HepG2 (cell line): ENCODE results near the gene FSD1. TPM values are rescaled to one million over a fixed set of nuclear protein-coding genes. Genes with fewer than 3 reads are reported as not detected.

Experiments used
- ATAC-seq: fragments of 200-7000 bp; cut with Tn5 transposase; 3 replicates; pipeline ENCODE4 v1.9.1; 2020; ENCODE audit warnings: mild to moderate bottlenecking, moderate library complexity
- BruUV-seq: library from RNA; stranded (reverse); fragments of 400-500 nt; replicated peaks from 2 replicates; lab custom pipeline; 2021; lab: Mats Ljungman, UMichigan
- CTCF ChIA-PET: fragments of 300-600 bp; formaldehyde crosslinking; extraction: SDS; loops from one replicate; lab custom pipeline; 2021; ENCODE audit warnings: low total read pairs, inconsistent platforms, low intra/inter-chr PET ratio; lab: Yijun Ruan, JAX
- POLR2A ChIA-PET: fragments of 350-600 bp; sonication (Branson Sonifier 250); formaldehyde crosslinking; loops from one replicate; lab custom pipeline; 2020; ENCODE audit warnings: antibody characterized with exemption, inconsistent platforms; lab: Yijun Ruan, JAX
- DNase-seq: peaks from one replicate; pipeline ENCODE4 v3.0.0-alpha.2; 2015; ENCODE audit warnings: low spot score
- FAIRE-seq: peaks from 3 replicates; lab custom pipeline; 2011; peaks lifted over from hg19 to GRCh38; lab: Jason Lieb, UNC
- H2AFZ ChIP-seq: one replicate; pipeline ENCODE4 v1.6.1; 2011; ENCODE audit warnings: low read length, inconsistent platforms
- H3K27ac ChIP-seq: fragments of 300-600 bp; 3 replicates; pipeline ENCODE4 v1.8.0; 2011; ENCODE audit warnings: mixed run types, mild to moderate bottlenecking, mixed read lengths, low read length, inconsistent platforms; ENCODE audit not compliant: insufficient read depth; ENCODE audit errors: extremely low read length
- H3K27me3 ChIP-seq, 2 experiments: fragments of 200-600 bp in 1 of 2; 2 replicates in 1 of 2; 3 replicates in 1 of 2; pipeline versions ENCODE4 v1.6.0 to v1.8.0; 2011; ENCODE audit warnings: low read length in 2 of 2, mild to moderate bottlenecking in 2 of 2, moderate library complexity in 2 of 2, inconsistent platforms in 1 of 2; ENCODE audit not compliant: insufficient read depth in 2 of 2, control insufficient read depth in 1 of 2
- H3K36me3 ChIP-seq, 2 experiments: fragments of 200-600 bp in 1 of 2; replicated peaks in 1 of 2; 2 replicates in 1 of 2; 3 replicates in 1 of 2; pipeline versions ENCODE4 v1.5.1 to v1.8.0; 2011; ENCODE audit warnings: low read length in 2 of 2, inconsistent platforms in 1 of 2; ENCODE audit not compliant: insufficient read depth in 2 of 2, control insufficient read depth in 1 of 2
- H3K4me1 ChIP-seq: 2 replicates; pipeline ENCODE4 v1.5.1; 2012; ENCODE audit warnings: low read length, inconsistent platforms; ENCODE audit not compliant: insufficient read depth
- H3K4me2 ChIP-seq: 2 replicates; pipeline ENCODE4 v1.6.0; 2011; ENCODE audit warnings: low read depth, low read length, inconsistent platforms
- H3K4me3 ChIP-seq, 3 experiments: fragments of 200-600 bp in 1 of 3; sonication (generic), shearing (Covaris generic) in 1 of 3; replicated peaks in 1 of 3; 2 replicates each; pipeline ENCODE4 v1.5.1; 2011 to 2016; ENCODE audit warnings: low read length in 3 of 3, inconsistent platforms in 2 of 3, low read depth in 2 of 3, mild to moderate bottlenecking in 2 of 3, control low read depth in 1 of 3, mixed read lengths in 1 of 3; ENCODE audit not compliant: insufficient read depth in 1 of 3
- H3K79me2 ChIP-seq: one replicate; pipeline ENCODE4 v1.6.1; 2011; ENCODE audit warnings: low read length, inconsistent platforms; ENCODE audit not compliant: insufficient read depth
- H3K9ac ChIP-seq: 2 replicates; pipeline ENCODE4 v1.6.0; 2011; ENCODE audit warnings: mild to moderate bottlenecking, low read depth, low read length, inconsistent platforms; ENCODE audit not compliant: insufficient read depth
- H3K9me3 ChIP-seq: 2 replicates; pipeline ENCODE4 v1.5.1; 2012; ENCODE audit warnings: mild to moderate bottlenecking, low read length
- H4K20me1 ChIP-seq: 2 replicates; pipeline ENCODE4 v1.6.0; 2011; ENCODE audit warnings: inconsistent platforms, mild to moderate bottlenecking, low read length, moderate library complexity; ENCODE audit not compliant: insufficient read depth
- AGO2 ChIP-seq: fragments of 200-400 bp; formaldehyde crosslinking; optimal IDR thresholded peaks from 2 replicates; pipeline ENCODE3; 2017; ENCODE audit warnings: mild to moderate bottlenecking, low read depth, low read length, moderate library complexity
- ASH2L ChIP-seq: fragments of 300-600, 200-600 bp; sonication (generic); IDR thresholded peaks from 2 replicates; pipeline ENCODE4 v1.7.0; 2017; ENCODE audit warnings: low read depth, mild to moderate bottlenecking, moderate library complexity, mixed read lengths, low read length; ENCODE audit not compliant: insufficient read length
- FUBP1 ChIP-seq: sonication (generic); formaldehyde crosslinking; IDR thresholded peaks from 2 replicates; pipeline ENCODE4 v1.5.1; 2020; ENCODE audit warnings: missing genetic modification reagents, mild to moderate bottlenecking, borderline replicate concordance
- HNRNPK ChIP-seq: fragments of 200-400 bp; formaldehyde crosslinking; IDR thresholded peaks from 2 replicates; pipeline ENCODE4 v1.6.1; 2018; ENCODE audit warnings: low read length, low read depth, moderate library complexity, mild to moderate bottlenecking; ENCODE audit not compliant: poor library complexity, severe bottlenecking
- IRF1 ChIP-seq: sonication (generic); formaldehyde crosslinking; IDR thresholded peaks from 2 replicates; pipeline ENCODE4 v1.4.0; 2020; ENCODE audit warnings: low read depth, mild to moderate bottlenecking, missing genetic modification reagents
- KLF11 ChIP-seq: IDR thresholded peaks from 2 replicates; pipeline ENCODE4 v1.6.1; 2016; ENCODE audit warnings: missing compliant biosample characterization
- RBFOX2 ChIP-seq: fragments of 200-400 bp; formaldehyde crosslinking; IDR thresholded peaks from 2 replicates; pipeline ENCODE4 v1.6.1; 2017; ENCODE audit warnings: low read depth, mild to moderate bottlenecking, low read length
- TEAD2 ChIP-seq: sonication (generic); formaldehyde crosslinking; IDR thresholded peaks from 2 replicates; pipeline ENCODE4 v1.9.0; 2021; ENCODE audit warnings: missing genetic modification reagents
- ZNF207 ChIP-seq: fragments of 450-650 bp; IDR thresholded peaks from 2 replicates; pipeline ENCODE4 v1.6.1; 2016; ENCODE audit warnings: antibody characterized with exemption, borderline replicate concordance
- WGBS: methylation state at CpG from one replicate; pipeline ENCODE4 v1.1.6; 2017; ENCODE audit warnings: low lambda C conversion rate; 5-methylcytosine and 5-hydroxymethylcytosine counted together
- in situ Hi-C: cut with HindIII; loops from 2 replicates; pipeline ENCODE4 v1.10.0; 2017; ENCODE audit warnings: low pct_unique_long_range_greater_than_20kb; ENCODE audit not compliant: extremely low pct_ligation_motif_present
- intact Hi-C: fragments of 100-400 bp; cut with micrococcal nuclease; formaldehyde crosslinking; loops from one replicate; pipeline ENCODE4 v1.10.0; 2022; ENCODE audit not compliant: unreplicated experiment
- polyA plus RNA-seq, 8 experiments: library from polyadenylated mRNA; depleted of rRNA in 3 of 8; stranded (reverse) in 7 of 8; unstranded in 1 of 8; fragments of >200 nt; fragmentation: Illumina TruSeq in 4 of 8; extraction: Trizol in 4 of 8; gene quantifications; 2 replicates each; pipeline versions ENCODE4 v1.2.1 to v1.2.3, GENCODE V29; 2011 to 2016; ENCODE audit warnings: low read depth in 4 of 8, missing spikeins in 1 of 8, mixed read lengths in 1 of 8; ENCODE audit not compliant: insufficient read depth in 1 of 8
- total RNA-seq, 5 experiments: library from RNA; depleted of rRNA; stranded (reverse); fragments of >200 nt; fragmentation: Illumina TruSeq; extraction: Trizol; gene quantifications; 2 replicates each; pipeline ENCODE4 v1.2.3, GENCODE V29; 2016; ENCODE audit warnings: low read depth in 1 of 5
- TF ChIP-seq, protein P1 (sequence below): sonication (generic); formaldehyde crosslinking; IDR thresholded peaks from 2 replicates; pipeline ENCODE4 v1.4.0; 2020; ENCODE audit warnings: low read depth, missing genetic modification reagents
- TF ChIP-seq, protein P2 (sequence below): sonication (generic); formaldehyde crosslinking; IDR thresholded peaks from 2 replicates; pipeline ENCODE4 v1.5.0; 2020; ENCODE audit warnings: mild to moderate bottlenecking, missing genetic modification reagents
- TF ChIP-seq, protein P3 (sequence below): sonication (generic); formaldehyde crosslinking; IDR thresholded peaks from 2 replicates; pipeline ENCODE4 v1.4.0; 2020; ENCODE audit warnings: mild to moderate bottlenecking, low read depth, missing genetic modification reagents

Gene FSD1
- total and polyA plus RNA-seq, 2 of the 13 experiments (the other 11 are each of a cell fraction or from before 2014, with no cell fraction given) = 0.29 to 0.66 TPM

DNA sequence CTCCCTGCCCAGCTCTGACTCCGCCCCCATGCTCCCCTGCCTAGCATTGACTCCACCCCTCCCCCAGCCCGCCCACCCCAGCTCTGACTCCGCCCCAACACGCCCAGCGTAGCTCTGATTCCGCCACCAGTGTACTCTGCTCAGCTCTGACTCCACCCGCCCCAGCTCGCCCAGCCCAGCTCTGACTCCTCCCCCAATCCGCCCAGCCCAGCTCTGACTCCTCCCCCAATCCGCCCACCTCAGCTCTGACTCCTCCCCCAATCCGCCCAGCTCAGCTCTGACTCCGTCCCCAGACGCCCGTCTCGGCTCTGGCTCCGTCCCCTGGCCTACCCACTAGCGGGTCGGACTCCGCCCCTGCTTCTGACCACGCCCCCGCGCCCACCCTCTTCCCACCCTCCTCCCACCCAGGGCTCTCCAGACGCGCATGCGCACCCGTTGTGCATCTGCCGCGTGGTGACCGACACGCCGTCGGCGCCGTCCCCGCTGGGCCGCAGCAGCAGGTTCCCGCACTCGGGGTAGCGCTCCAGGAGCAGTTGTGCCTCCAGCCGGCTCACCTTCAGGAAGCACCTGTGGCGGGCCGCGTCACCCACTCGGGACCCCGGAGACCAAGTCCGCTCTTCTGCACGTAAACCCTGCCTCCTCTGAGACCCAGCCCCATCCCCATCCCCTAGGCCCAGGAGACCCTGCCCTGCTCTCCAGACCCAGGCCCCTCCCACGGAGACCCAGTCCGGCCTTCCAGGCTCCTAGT is 24.0 kb downstream of the FSD1 start:
- DNase-seq (no peak), ATAC-seq (peak; percentile 67), FAIRE-seq (no peak)
- Histone ChIP-seq H3K27me3 (no peaks in the 10 kb centered on the region), H3K9ac (no peak overlapping the region), H4K20me1 (no peaks in the 10 kb centered on the region), H2AFZ (no peak overlapping the region), H3K4me1 (no peaks in the 10 kb centered on the region), H3K4me2 (no peak overlapping the region), H3K4me3 (no peak overlapping the region), H3K36me3 (peaks cover 0 to 3% of the 10 kb centered on the region in 2 experiments; a peak in 1 of 5 replicates), H3K27ac (no peak overlapping the region), H3K9me3 (no peaks in the 10 kb centered on the region), H3K79me2 (no peaks in the 10 kb centered on the region)
- intact Hi-C loops (no loop called here), in situ Hi-C loops (no loop called here)
- BruUV-seq = no TSS peak
- ChIA-PET CTCF (no interaction called here), POLR2A (interaction anchor here (0.8 to 3.6 kb wide), 4 partner anchors 10 to 18 kb away, joined by 3 to 10 read pairs (median 4); partner anchors contain the start of genes MPND and STAP2)
- 93% methylated on average over 41 of the region's 49 CpGs for WGBS
- TF ChIP-seq IRF1 (CRISPR knock-in tag) = no peak
- TF ChIP-seq FUBP1 = no peak
- TF ChIP-seq, protein P1, sequence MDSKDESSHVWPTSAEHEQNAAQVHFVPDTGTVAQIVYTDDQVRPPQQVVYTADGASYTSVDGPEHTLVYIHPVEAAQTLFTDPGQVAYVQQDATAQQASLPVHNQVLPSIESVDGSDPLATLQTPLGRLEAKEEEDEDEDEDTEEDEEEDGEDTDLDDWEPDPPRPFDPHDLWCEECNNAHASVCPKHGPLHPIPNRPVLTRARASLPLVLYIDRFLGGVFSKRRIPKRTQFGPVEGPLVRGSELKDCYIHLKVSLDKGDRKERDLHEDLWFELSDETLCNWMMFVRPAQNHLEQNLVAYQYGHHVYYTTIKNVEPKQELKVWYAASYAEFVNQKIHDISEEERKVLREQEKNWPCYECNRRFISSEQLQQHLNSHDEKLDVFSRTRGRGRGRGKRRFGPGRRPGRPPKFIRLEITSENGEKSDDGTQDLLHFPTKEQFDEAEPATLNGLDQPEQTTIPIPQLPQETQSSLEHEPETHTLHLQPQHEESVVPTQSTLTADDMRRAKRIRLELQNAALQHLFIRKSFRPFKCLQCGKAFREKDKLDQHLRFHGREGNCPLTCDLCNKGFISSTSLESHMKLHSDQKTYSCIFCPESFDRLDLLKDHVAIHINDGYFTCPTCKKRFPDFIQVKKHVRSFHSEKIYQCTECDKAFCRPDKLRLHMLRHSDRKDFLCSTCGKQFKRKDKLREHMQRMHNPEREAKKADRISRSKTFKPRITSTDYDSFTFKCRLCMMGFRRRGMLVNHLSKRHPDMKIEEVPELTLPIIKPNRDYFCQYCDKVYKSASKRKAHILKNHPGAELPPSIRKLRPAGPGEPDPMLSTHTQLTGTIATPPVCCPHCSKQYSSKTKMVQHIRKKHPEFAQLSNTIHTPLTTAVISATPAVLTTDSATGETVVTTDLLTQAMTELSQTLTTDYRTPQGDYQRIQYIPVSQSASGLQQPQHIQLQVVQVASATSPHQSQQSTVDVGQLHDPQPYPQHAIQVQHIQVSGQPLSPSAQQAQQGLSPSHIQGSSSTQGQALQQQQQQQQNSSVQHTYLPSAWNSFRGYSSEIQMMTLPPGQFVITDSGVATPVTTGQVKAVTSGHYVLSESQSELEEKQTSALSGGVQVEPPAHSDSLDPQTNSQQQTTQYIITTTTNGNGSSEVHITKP (CRISPR knock-in tag) = no peak
- TF ChIP-seq, protein P2, sequence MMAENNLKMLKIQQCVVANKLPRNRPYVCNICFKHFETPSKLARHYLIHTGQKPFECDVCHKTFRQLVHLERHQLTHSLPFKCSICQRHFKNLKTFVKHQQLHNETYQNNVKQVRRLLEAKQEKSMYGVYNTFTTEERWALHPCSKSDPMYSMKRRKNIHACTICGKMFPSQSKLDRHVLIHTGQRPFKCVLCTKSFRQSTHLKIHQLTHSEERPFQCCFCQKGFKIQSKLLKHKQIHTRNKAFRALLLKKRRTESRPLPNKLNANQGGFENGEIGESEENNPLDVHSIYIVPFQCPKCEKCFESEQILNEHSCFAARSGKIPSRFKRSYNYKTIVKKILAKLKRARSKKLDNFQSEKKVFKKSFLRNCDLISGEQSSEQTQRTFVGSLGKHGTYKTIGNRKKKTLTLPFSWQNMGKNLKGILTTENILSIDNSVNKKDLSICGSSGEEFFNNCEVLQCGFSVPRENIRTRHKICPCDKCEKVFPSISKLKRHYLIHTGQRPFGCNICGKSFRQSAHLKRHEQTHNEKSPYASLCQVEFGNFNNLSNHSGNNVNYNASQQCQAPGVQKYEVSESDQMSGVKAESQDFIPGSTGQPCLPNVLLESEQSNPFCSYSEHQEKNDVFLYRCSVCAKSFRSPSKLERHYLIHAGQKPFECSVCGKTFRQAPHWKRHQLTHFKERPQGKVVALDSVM (CRISPR knock-in tag) = no peak
- TF ChIP-seq ASH2L = no peak
- no peak for TF ChIP-seq KLF11 (CRISPR knock-in tag)
- TF ChIP-seq ZNF207 = no peak
- TF ChIP-seq AGO2 = no peak
- TF ChIP-seq TEAD2 (CRISPR knock-in tag) = no peak
- peak; percentile 49 for TF ChIP-seq HNRNPK
- TF ChIP-seq, protein P3, sequence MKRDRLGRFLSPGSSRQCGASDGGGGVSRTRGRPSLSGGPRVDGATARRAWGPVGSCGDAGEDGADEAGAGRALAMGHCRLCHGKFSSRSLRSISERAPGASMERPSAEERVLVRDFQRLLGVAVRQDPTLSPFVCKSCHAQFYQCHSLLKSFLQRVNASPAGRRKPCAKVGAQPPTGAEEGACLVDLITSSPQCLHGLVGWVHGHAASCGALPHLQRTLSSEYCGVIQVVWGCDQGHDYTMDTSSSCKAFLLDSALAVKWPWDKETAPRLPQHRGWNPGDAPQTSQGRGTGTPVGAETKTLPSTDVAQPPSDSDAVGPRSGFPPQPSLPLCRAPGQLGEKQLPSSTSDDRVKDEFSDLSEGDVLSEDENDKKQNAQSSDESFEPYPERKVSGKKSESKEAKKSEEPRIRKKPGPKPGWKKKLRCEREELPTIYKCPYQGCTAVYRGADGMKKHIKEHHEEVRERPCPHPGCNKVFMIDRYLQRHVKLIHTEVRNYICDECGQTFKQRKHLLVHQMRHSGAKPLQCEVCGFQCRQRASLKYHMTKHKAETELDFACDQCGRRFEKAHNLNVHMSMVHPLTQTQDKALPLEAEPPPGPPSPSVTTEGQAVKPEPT (CRISPR knock-in tag) = no peak
- peak; percentile 24; the same call in 1 of the 2 replicates for TF ChIP-seq RBFOX2
